Stimulated activated CD4-positive, alpha-beta T cell treated with anti-CD3 and anti-CD28 coated beads, TNF-alpha, amount 100 ng/mL, for 24 hours (primary cell): ENCODE data around the gene RBP3.

Experiments
- DNase-seq, 3 experiments: peaks; one replicate each; pipeline ENCODE4 v3.0.0-alpha.2; 2020; ENCODE audit warnings: low read depth in 3 of 3

The RBP3 gene

DNA sequence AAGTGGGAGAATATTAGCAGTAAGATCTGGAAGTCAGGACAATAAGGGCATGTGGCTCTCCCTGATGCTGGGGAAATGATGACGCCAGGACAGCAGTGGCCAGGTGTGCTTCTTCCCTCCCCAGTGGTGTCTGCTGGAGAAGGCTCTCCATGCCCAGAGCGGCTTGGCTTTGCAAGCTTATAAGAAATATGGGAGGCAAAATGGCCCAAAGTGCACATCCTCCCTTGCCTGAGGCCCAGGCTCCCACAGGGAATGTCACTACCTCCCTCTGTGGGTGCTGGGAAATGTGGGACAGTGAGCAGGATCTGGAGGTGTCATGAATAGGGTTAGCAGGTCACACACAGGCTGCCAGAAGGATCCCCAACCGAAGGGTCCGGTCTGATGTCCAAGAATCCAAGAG, 53.0 kb downstream of the RBP3 start:
- no peak for DNase-seq

DNA sequence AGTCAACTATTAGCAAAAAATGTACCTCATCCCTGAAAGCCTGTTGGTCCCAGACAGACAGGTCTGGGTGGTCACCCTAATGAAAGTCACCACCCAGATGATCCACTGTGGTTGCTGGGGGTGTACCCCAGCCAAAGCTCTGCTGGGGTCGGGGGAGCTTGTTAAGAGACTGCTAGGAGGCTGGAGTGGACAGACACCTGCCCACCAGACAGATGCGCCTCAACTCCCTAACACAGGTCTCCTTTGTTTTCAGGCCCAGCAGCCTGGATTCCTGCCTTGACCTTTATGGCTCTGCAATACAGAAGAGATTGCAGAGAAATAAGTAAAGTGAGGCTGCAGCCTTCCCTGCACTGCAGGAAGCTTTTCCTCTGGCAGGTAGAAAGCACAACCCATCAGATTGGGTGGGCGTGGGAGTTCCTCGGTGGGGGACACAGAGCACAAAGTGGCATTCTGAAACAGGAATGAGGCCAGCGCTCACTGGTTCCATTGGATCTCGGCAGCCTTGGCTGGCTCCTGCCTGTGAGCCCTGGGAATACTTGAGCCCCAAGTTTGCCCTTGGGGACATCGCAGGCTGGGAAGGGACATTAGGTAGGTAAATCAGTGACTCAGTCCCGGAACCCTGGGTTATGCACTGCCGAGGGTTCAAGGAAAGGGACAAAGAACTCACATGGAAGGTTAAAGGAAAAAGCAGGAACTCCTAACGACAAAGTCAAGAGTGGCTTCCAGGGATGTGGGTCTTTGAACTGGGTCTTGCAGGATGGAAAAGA, 53.9 kb downstream of the RBP3 start:
- DNase-seq, result no peak

DNA sequence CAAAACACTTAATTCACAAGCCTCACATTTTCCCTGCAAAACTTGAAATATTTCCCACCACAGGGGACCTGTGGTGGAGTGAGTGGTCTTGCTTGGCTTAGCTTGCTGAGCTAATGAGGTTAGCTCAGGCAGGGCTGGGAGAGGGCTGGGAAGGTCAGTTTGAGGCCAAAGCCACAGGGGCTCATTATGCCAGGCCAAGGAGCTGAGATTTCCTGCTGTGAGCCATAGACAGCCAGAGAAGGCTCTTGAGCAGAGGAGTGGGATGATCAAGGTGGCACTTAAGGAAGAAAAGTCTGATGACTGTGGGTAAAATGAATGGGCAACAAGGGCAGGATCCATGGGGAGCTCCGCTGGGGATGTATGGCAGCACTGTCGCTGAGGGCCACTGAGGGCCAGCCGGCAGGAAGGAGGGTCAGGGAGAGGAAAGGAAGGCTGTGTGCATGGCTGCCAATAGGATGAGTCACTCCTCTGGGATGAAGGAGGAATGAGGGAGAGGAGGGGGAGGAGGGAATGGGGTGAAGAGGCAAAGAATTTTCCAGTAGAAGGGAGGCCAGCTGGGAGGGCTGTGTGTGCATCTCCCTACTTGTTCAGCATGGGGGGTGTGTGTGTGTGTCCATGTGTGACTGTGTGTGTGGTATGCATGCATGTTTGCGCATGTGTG, 54.6 kb downstream of the RBP3 start:
- DNase-seq, result no peak

DNA sequence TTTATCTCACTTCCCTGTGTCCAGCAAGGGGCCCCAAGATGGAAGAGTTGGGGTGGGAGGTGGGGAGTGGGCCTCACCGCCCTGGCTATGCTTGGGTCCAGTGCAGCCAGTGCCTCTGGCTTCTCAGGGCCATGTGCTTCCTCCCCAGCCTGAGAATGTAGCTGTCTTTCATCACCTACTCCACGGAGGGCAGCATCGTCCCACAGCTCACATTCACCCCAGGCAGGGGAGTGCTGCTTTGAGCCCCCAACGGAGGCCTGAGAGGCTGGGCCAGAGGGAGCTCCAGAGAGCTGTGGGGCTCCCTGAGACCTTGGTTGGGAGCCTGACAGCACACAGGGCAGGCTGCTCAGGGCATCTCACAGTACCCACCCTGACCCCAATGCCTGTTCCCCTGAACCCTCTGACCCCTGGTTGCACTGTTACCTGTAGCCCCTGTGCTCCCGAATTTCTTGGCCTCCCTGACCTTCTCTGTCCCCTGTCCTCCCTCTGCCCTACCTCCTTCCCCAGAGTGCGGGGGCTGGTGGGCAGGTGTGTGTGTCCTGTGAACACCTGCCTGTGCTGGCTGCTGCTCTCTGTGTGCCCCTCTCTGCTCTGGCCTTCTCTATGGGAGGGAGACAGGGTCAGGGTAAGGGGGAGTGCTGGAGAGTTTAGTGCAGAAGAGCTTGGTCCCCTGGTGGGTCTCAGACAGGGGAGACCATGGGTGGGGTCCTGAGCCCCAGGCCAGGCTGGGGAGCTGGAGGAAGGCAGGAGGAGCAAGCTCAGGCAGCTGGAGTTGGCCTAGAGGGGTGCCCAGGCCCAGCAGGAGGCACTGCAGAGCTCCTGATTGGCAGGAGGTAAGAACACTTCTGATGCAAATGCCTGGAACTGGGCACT, 55.5 kb downstream of the RBP3 start:
- DNase-seq, result no peak

DNA sequence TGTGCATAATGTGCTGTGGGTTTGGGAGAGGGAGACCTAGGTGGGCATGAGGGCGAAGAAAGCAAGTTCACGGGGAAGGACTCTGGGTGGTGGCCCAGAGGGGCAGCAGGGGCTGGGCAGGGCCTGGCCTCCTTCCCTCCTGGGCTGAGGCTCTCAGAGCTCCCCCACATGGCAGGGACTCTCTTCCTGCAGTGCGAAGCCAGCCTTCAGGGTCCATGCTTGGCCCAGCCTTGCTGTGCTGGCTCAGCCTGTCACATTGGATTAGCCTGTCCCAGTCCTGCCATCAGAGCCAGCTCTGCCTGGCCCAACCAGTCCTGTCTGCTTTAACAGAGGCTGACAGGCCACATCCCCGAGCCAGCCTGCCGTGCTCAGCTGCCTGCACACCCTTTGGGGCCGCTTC, 56.3 kb downstream of the RBP3 start:
- DNase-seq, result no peak

DNA sequence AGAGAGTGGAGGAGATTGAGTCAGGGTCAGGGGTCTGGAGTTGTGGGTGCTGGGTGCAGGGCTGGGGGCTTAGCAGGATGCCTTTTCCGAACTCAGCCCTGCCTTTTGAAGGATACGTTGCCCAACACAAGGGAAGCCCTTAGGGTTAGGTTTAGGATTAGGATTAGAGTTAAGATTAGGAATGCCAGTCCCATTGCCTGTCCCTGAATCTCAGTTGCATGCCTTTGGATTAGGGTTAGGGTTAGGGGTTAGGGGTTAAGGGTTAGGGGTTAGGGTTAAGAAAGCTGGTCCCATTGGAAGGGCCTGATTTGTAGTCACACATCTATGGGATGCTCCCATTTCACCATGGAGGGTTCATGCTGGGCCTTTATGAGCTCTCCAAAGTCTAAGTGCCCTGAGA, 56.8 kb downstream of the RBP3 start:
- DNase-seq, result no peak

DNA sequence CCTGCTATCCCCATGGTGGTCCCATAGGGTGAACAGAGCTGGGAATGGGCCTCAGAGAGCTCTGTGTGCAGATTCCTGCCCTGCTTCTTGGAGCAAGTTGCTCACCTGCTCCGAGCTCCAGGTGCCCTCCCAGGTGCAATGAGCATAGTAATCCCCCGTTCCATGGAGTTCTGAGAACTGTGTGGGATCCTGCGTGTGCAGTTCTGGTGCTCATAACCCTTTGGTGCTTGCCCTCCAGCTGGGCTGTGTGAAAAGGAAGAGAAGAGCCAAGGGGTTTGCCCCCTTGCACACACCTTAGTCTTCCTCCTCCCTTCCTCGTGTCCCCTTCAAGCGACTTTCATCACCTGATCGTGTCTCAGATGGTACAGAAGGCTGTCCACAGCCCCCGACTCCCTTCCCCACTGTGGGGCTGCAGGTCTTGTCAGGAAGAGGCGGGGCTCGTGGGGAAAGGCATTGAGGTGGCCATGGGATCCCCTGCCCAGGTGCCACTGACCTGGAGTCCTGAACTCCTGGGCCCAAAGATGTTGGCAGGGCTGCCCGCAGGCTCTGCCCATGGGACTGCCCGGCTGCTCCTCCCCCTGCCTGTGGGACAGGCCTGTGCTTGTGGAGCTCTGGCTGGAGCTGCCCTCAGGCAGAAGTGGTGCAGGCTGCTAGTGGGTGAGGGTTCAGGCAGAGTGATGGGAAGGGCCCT, 57.8 kb downstream of the RBP3 start:
- no peak for DNase-seq

DNA sequence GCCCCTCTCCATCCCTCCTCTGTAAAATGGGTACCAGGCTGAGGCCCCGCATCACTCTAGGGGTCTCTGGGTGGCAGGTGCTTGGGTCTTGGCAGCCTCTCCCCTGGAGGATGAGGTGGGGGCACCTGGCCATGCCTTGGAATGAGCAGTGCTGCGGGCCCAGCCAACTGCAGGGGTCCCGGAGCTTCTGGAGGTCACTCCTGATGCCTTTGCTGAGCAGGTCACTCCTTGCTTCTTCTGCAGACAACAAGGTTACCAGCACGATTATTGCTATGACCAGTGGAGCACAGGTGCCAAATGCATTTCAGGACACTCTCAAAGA, 58.3 kb downstream of the RBP3 start:
- no peak for DNase-seq

DNA sequence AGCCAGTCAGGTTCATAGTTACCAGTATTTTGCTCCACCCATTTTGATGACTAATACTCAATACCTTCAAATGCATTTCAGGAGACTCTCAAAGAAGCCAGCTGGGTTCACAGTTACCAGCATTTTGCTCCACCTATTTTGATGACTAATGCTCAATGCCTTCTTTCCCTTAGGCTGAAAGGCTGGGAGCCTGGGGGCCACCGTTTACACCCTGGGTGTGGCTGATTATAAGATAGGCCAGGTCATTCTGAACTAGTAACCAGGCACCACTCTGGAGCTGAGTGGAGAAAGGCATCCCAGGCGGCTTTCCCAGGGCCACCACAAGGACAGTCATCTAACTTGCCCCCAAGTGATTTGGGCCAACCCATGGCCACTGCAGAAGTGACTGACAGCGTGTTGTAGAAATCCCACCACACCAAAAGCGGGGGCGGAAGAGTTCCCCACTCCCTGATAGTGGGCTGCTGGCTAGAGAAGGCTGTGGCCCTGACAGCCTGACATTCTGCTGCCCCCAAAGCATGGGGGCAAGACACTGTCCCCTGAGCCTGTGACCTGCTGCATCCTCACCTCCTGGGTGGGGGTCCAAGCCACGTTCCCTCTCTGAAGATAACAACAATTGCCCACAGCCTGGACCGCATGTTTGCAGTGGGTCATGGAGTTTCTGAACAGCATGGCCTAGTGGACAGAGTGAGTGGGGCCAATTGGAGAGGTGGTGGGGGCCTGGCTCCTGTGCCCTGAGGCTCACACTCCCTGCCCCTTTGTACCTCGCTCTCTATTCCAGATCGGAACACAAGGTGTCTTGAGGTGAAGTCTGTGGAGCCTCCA, 58.9 kb downstream of the RBP3 start:
- no peak for DNase-seq
